Stimulated activated CD4-positive, alpha-beta T cell treated with anti-CD3 and anti-CD28 coated beads, TNF-alpha, amount 100 ng/mL, for 24 hours (primary cell): Measurements from ENCODE around the gene ARVCF.
A peak's percentile ranks its signal among the peaks of the same experiment; 100 is the strongest.

Experiments used
- DNase-seq, 3 experiments: peaks; one replicate each; pipeline ENCODE4 v3.0.0-alpha.2; 2020; ENCODE audit warnings: low read depth in 3 of 3

ARVCF gene

GRCh38 chr22:20017622-20017958 lies 967 bp upstream of the ARVCF start:
- no peak for DNase-seq

- peak in 1 of 3 experiments; percentile 14 for DNase-seq
Observed at GRCh38 chr22:20015971-20016733, 471 bp downstream of the ARVCF start.

- DNase-seq: no peak
Observed at GRCh38 chr22:20015187-20015625, 1.4 kb downstream of the ARVCF start.

GRCh38 chr22:20014526-20015186 lies 2.0 kb downstream of the ARVCF start:
- no peak for DNase-seq

GRCh38 chr22:20013382-20013871 lies 3.2 kb downstream of the ARVCF start:
- peak in 1 of 3 experiments; percentile 22 for DNase-seq

- no peak for DNase-seq
Observed at GRCh38 chr22:20012741-20013331, 3.8 kb downstream of the ARVCF start.

- DNase-seq: no peak
Observed at GRCh38 chr22:20011993-20012740, 4.5 kb downstream of the ARVCF start.

GRCh38 chr22:20011123-20011992 lies 5.3 kb downstream of the ARVCF start:
- DNase-seq: no peak

GRCh38 chr22:20010307-20011122 lies 6.1 kb downstream of the ARVCF start:
- no peak for DNase-seq

GRCh38 chr22:20009582-20010306 lies 6.9 kb downstream of the ARVCF start:
- no peak for DNase-seq

GRCh38 chr22:20009018-20009491 lies 7.6 kb downstream of the ARVCF start:
- DNase-seq: no peak

- no peak for DNase-seq
Observed at GRCh38 chr22:20008221-20008995, 8.2 kb downstream of the ARVCF start.

GRCh38 chr22:20004464-20004863 lies 12.2 kb downstream of the ARVCF start:
- DNase-seq: no peak

GRCh38 chr22:20003304-20003703 lies 13.3 kb downstream of the ARVCF start:
- no peak for DNase-seq

- DNase-seq: no peak
Observed at GRCh38 chr22:20002636-20003035, 14.0 kb downstream of the ARVCF start.

- no peak for DNase-seq
Observed at GRCh38 chr22:20002128-20002527, 14.5 kb downstream of the ARVCF start.

- DNase-seq: no peak
Observed at GRCh38 chr22:20001082-20001638, 15.5 kb downstream of the ARVCF start.
